ENCODE data around the gene R3HDM2.

Gene R3HDM2

GRCh38 chr12:57213058-57213715 is 217.7 kb downstream of the R3HDM2 start:
- DNase-seq, result peak; percentile 82

GRCh38 chr12:57212701-57213057 is 218.2 kb downstream of the R3HDM2 start:
- no peak for DNase-seq

GRCh38 chr12:57211791-57212700 is 218.8 kb downstream of the R3HDM2 start:
- no peak for DNase-seq

GRCh38 chr12:57210926-57211692 is 219.7 kb downstream of the R3HDM2 start:
- no peak for DNase-seq

GRCh38 chr12:57210461-57210860 is 220.4 kb downstream of the R3HDM2 start:
- DNase-seq, result no peak

GRCh38 chr12:57209916-57210315 is 220.9 kb downstream of the R3HDM2 start:
- no peak for DNase-seq

- DNase-seq, result no peak
Observed at GRCh38 chr12:57208631-57209282, 222.1 kb downstream of the R3HDM2 start.

GRCh38 chr12:57207731-57208630 is 222.9 kb downstream of the R3HDM2 start:
- DNase-seq, result no peak

GRCh38 chr12:57205931-57206330 is 224.9 kb downstream of the R3HDM2 start:
- no peak for DNase-seq

- no peak for DNase-seq
Observed at GRCh38 chr12:57205186-57205585, 225.7 kb downstream of the R3HDM2 start.

- DNase-seq, result no peak
Observed at GRCh38 chr12:57204454-57204853, 226.4 kb downstream of the R3HDM2 start.

GRCh38 chr12:57203791-57204190 is 227.1 kb downstream of the R3HDM2 start:
- DNase-seq, result no peak
